Omental fat pad (tissue), 4 donors: Measurements from ENCODE around the gene NAALADL2. TPM values are rescaled to one million over a fixed set of nuclear protein-coding genes. Genes with fewer than 3 reads are reported as not detected.

ENCODE experiments used
- ATAC-seq: fragments of 150-250 bp; one replicate; pipeline ENCODE4 v1.9.1; 2016; ENCODE audit warnings: mild to moderate bottlenecking, moderate library complexity; ENCODE audit not compliant: low FRiP score
- DNase-seq: peaks from one replicate; pipeline ENCODE4 v3.0.0-alpha.2; 2019; ENCODE audit warnings: low spot score
- CTCF ChIP-seq, 3 donors: fragments of 450-650 bp; IDR thresholded peaks; one replicate each; pipeline ENCODE4 v1.5.1; 2016 to 2017; ENCODE audit warnings: antibody characterized with exemption in 3 of 3, mild to moderate bottlenecking in 3 of 3, moderate library complexity in 2 of 3
- total RNA-seq, 4 donors: library from RNA; depleted of rRNA; stranded (reverse); fragments of >200 nt; gene quantifications; one replicate each; pipeline ENCODE4 v1.1.0, GENCODE V29; 2016

The NAALADL2 gene
- total RNA-seq, 4 donors from 2014 or later: 6.5 to 15.1 (median 8.0) TPM

GRCh38 chr3:175342196-175342595 is 483.1 kb downstream of the NAALADL2 start:
- DNase-seq (no peak), ATAC-seq (no peak)
- no peak for TF ChIP-seq CTCF (IDR thresholded peaks at IDR 0.05)

GRCh38 chr3:175343946-175344345 is 484.8 kb downstream of the NAALADL2 start:
- DNase-seq (no peak), ATAC-seq (no peak)
- no peak for TF ChIP-seq CTCF (IDR thresholded peaks at IDR 0.05)

GRCh38 chr3:175346573-175347356 is 487.6 kb downstream of the NAALADL2 start:
- DNase-seq (no peak), ATAC-seq (peak; percentile 85)
- no peak for TF ChIP-seq CTCF (IDR thresholded peaks at IDR 0.05)

GRCh38 chr3:175349168-175349567 is 490.0 kb downstream of the NAALADL2 start:
- ATAC-seq: no peak
- TF ChIP-seq CTCF (IDR thresholded peaks at IDR 0.05): no peak
- no peak for DNase-seq

- no peak for TF ChIP-seq CTCF (IDR thresholded peaks at IDR 0.05)
- DNase-seq (no peak), ATAC-seq (no peak)
Observed at GRCh38 chr3:175355801-175356335, 496.7 kb downstream of the NAALADL2 start.

- TF ChIP-seq CTCF (IDR thresholded peaks at IDR 0.05): no peak
- ATAC-seq (no peak), DNase-seq (no peak)
Observed at GRCh38 chr3:175356899-175357324, 497.8 kb downstream of the NAALADL2 start.

GRCh38 chr3:175357758-175358157 is 498.6 kb downstream of the NAALADL2 start:
- DNase-seq (no peak), ATAC-seq (no peak)
- TF ChIP-seq CTCF (IDR thresholded peaks at IDR 0.05): no peak
